Measurements from ENCODE around the gene INO80B.
"Not testable (repeated sequence)": the region's sequence is repeated elsewhere in the genome, so short reads cannot be mapped to it uniquely, and the experiment has no call there.

DNA sequence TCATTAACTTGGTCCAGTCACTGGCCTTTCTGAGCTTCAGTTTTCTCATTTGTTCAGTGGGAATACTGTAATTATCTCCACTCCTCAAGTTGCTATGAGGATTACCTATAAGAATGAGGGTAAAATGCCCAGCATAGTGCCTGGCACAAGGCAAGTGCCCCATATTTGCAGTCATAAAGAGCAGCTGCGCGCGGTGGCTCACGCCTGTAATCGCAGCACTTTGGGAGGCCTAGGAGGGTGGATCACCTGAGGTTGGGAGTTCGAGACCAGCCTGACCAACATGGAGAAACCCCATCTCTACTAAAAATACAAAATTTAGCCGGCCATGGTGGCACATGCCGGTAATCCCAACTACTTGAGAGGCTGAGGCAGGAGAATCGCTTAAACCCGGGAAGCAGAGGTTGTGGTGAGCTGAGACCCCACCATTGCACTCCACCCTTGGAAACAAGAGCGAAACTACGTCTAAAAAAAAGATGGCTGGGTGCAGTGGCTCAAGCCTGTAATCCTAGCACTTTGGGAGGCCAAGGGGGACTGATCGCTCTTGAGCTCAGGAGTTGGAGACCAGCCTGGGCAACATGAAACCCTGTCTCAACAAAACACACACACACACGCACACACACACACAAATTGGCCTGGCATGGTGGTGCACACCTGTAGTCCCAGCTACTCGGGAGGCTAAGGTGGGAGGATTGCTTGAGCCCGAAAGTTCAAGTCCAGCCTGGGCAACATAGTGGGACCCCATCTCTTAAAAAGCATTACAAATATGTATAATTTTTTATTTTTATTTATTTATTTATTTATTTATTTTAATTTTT, 12.2 kb upstream of the INO80B start:
- TF ChIP-seq, protein P1, sequence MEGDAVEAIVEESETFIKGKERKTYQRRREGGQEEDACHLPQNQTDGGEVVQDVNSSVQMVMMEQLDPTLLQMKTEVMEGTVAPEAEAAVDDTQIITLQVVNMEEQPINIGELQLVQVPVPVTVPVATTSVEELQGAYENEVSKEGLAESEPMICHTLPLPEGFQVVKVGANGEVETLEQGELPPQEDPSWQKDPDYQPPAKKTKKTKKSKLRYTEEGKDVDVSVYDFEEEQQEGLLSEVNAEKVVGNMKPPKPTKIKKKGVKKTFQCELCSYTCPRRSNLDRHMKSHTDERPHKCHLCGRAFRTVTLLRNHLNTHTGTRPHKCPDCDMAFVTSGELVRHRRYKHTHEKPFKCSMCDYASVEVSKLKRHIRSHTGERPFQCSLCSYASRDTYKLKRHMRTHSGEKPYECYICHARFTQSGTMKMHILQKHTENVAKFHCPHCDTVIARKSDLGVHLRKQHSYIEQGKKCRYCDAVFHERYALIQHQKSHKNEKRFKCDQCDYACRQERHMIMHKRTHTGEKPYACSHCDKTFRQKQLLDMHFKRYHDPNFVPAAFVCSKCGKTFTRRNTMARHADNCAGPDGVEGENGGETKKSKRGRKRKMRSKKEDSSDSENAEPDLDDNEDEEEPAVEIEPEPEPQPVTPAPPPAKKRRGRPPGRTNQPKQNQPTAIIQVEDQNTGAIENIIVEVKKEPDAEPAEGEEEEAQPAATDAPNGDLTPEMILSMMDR (IDR thresholded peaks at IDR 0.05): not testable (repeated sequence)
- not testable (repeated sequence) for TF ChIP-seq GATA3 (IDR thresholded peaks at IDR 0.05; ENCODE audit: borderline replicate concordance); POLR2A (IDR thresholded peaks at IDR 0.05; ENCODE audit: low read length); CHD2 (IDR thresholded peaks at IDR 0.05; ENCODE audit: low read length, partially characterized antibody); RCOR1 (IDR thresholded peaks at IDR 0.05; ENCODE audit: low read depth, low read length); RAD21 (conservative IDR thresholded peaks at IDR 0.05 in 1 of 2, IDR thresholded peaks at IDR 0.05 in 1 of 2)
- TF ChIP-seq, protein P2, sequence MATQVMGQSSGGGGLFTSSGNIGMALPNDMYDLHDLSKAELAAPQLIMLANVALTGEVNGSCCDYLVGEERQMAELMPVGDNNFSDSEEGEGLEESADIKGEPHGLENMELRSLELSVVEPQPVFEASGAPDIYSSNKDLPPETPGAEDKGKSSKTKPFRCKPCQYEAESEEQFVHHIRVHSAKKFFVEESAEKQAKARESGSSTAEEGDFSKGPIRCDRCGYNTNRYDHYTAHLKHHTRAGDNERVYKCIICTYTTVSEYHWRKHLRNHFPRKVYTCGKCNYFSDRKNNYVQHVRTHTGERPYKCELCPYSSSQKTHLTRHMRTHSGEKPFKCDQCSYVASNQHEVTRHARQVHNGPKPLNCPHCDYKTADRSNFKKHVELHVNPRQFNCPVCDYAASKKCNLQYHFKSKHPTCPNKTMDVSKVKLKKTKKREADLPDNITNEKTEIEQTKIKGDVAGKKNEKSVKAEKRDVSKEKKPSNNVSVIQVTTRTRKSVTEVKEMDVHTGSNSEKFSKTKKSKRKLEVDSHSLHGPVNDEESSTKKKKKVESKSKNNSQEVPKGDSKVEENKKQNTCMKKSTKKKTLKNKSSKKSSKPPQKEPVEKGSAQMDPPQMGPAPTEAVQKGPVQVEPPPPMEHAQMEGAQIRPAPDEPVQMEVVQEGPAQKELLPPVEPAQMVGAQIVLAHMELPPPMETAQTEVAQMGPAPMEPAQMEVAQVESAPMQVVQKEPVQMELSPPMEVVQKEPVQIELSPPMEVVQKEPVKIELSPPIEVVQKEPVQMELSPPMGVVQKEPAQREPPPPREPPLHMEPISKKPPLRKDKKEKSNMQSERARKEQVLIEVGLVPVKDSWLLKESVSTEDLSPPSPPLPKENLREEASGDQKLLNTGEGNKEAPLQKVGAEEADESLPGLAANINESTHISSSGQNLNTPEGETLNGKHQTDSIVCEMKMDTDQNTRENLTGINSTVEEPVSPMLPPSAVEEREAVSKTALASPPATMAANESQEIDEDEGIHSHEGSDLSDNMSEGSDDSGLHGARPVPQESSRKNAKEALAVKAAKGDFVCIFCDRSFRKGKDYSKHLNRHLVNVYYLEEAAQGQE (IDR thresholded peaks at IDR 0.05): not testable (repeated sequence)
- TF ChIP-seq, protein P3, sequence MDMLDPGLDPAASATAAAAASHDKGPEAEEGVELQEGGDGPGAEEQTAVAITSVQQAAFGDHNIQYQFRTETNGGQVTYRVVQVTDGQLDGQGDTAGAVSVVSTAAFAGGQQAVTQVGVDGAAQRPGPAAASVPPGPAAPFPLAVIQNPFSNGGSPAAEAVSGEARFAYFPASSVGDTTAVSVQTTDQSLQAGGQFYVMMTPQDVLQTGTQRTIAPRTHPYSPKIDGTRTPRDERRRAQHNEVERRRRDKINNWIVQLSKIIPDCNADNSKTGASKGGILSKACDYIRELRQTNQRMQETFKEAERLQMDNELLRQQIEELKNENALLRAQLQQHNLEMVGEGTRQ (IDR thresholded peaks at IDR 0.05): not testable (repeated sequence)
